GM21526 (cell line): ENCODE results near the gene EFEMP2.

Source experiments
- ATAC-seq: cut with Tn5 transposase; IDR thresholded peaks from one replicate; pipeline ENCODE4 v1.9.1; 2021; ENCODE audit warnings: moderate library complexity; ENCODE audit not compliant: unreplicated experiment, low FRiP score

EFEMP2 gene

GRCh38 chr11:65867284-65868071 is 5.1 kb downstream of the EFEMP2 start:
- no peak for ATAC-seq

GRCh38 chr11:65866509-65867283 is 5.9 kb downstream of the EFEMP2 start:
- ATAC-seq: no peak

GRCh38 chr11:65865550-65866172 is 6.9 kb downstream of the EFEMP2 start:
- no peak for ATAC-seq

- no peak for ATAC-seq
Observed at GRCh38 chr11:65864706-65865471, 7.7 kb downstream of the EFEMP2 start.

GRCh38 chr11:65863889-65864705 is 8.5 kb downstream of the EFEMP2 start:
- no peak for ATAC-seq

GRCh38 chr11:65862941-65863888 is 9.4 kb downstream of the EFEMP2 start:
- ATAC-seq: no peak

GRCh38 chr11:65862191-65862735 is 10.3 kb downstream of the EFEMP2 start:
- no peak for ATAC-seq

- no peak for ATAC-seq
Observed at GRCh38 chr11:65861533-65862183, 10.9 kb downstream of the EFEMP2 start.

GRCh38 chr11:65861165-65861505 is 11.5 kb downstream of the EFEMP2 start:
- no peak for ATAC-seq

GRCh38 chr11:65860278-65861164 is 12.1 kb downstream of the EFEMP2 start, which contains the start of gene MUS81:
Gene MUS81 (plus strand): TSS chr11:65860433. CDS start chr11:65860754, 321 bp downstream.
- no peak for ATAC-seq

GRCh38 chr11:65859812-65860277 is 12.8 kb downstream of the EFEMP2 start:
- ATAC-seq: no peak

GRCh38 chr11:65859095-65859811 is 13.3 kb downstream of the EFEMP2 start:
- peak; percentile 43 for ATAC-seq

GRCh38 chr11:65858681-65859087 is 13.9 kb downstream of the EFEMP2 start:
- ATAC-seq: no peak

GRCh38 chr11:65857853-65858680 is 14.5 kb downstream of the EFEMP2 start, which contains the start of gene CFL1:
Gene CFL1 (minus strand): TSS chr11:65858180. CDS start chr11:65858099, 81 bp downstream.
- ATAC-seq: peak; percentile 39

GRCh38 chr11:65857500-65857852 is 15.1 kb downstream of the EFEMP2 start:
- no peak for ATAC-seq
